Fibroblast of villous mesenchyme (primary cell): ENCODE results near the gene BSPH1. TPM values are rescaled to one million over a fixed set of nuclear protein-coding genes. Genes with fewer than 3 reads are reported as not detected.

Source experiments
- DNase-seq: peaks from one replicate; pipeline ENCODE4 v3.0.0-alpha.2; 2010; ENCODE audit warnings: low read depth
- H3K4me3 ChIP-seq: 2 replicates; pipeline ENCODE4 v1.5.1; 2011; ENCODE audit warnings: low read depth, mild to moderate bottlenecking, low read length
- CTCF ChIP-seq: IDR thresholded peaks from 2 replicates; pipeline ENCODE4 v1.5.1; 2012; ENCODE audit warnings: low read depth, mild to moderate bottlenecking, low read length; ENCODE audit not compliant: insufficient read depth
- total RNA-seq: library from RNA; depleted of rRNA; stranded (reverse); fragments of >200 nt; gene quantifications from 2 replicates; pipeline ENCODE4 v1.2.3, GENCODE V29; 2012

BSPH1 gene
- not detected in 2 replicates for total RNA-seq

- TF ChIP-seq CTCF = no peak
Observed at GRCh38 chr19:47992070-47992469, at the start of gene BSPH1. TSS of gene BSPH1 (minus strand) at chr19:47992170. CDS start at chr19:47992081, 89 bp downstream.

GRCh38 chr19:48036765-48037164 lies 44.8 kb upstream of the BSPH1 start:
- no peak overlapping the region for H3K4me3 ChIP-seq
- DNase-seq = no peak
- no peak for TF ChIP-seq CTCF

More at GRCh38 chr19:47992070-47992469, at the start of gene BSPH1:
- DNase-seq = no peak
- H3K4me3 ChIP-seq = no peak within 1 kb of the TSS

GRCh38 chr19:48033604-48034003 lies 41.6 kb upstream of the BSPH1 start:
- no peak for DNase-seq
- H3K4me3 ChIP-seq = no peak overlapping the region
- no peak for TF ChIP-seq CTCF

- DNase-seq = no peak
- no peak for TF ChIP-seq CTCF
Observed at GRCh38 chr19:48030073-48030472, 38.1 kb upstream of the BSPH1 start.

GRCh38 chr19:48029431-48029830 lies 37.5 kb upstream of the BSPH1 start:
- H3K4me3 ChIP-seq = no peak overlapping the region
- DNase-seq = no peak
- no peak for TF ChIP-seq CTCF

More at GRCh38 chr19:48030073-48030472, 38.1 kb upstream of the BSPH1 start:
- H3K4me3 ChIP-seq = no peak overlapping the region

GRCh38 chr19:48025480-48025879 lies 33.5 kb upstream of the BSPH1 start:
- no peak for TF ChIP-seq CTCF
- DNase-seq = no peak
- no peak overlapping the region for H3K4me3 ChIP-seq

- TF ChIP-seq CTCF = no peak
- no peak for DNase-seq
- no peak overlapping the region for H3K4me3 ChIP-seq
Observed at GRCh38 chr19:48023518-48023917, 31.5 kb upstream of the BSPH1 start.
